Measurements from ENCODE around the gene LOXL3.
A peak's percentile ranks its signal among the peaks of the same experiment; 100 is the strongest.

Gene LOXL3

DNA sequence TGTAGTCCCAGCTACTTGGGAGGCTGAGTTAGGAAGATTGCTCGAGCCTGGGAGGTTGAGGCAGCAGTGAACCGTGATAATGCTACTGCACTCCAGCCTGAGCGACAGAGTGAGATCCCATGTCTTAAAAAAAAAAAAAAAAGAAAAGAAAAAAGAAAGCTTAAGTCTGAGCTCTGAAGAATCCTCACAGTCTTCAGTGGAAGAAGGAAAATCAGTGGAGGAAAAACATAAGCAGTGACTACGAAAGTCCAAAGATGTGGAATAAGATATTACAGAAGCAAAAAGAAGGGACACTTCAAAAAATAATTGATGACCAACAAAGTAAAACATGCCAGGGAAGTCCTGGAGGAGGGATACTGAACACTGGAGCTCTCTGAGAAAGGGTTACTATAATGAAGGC is 43.5 kb downstream of the LOXL3 start:
- Histone ChIP-seq H2AFZ (peak overlapping the region; percentile 8), H3K36me3 (ENCODE audit: control insufficient read depth, insufficient read depth, low read length) (no peaks in the 10 kb centered on the region), H3K27ac (no peak overlapping the region), H3K4me1 (peaks cover 17% of the 10 kb centered on the region), H3K4me3 (ENCODE audit: low read depth, low read length) (no peak overlapping the region), H3K79me2 (peaks cover 4% of the 10 kb centered on the region), H3K27me3 (ENCODE audit: control insufficient read depth, insufficient read depth, low read length) (no peaks in the 10 kb centered on the region), H3K9ac (no peak overlapping the region), H3K9me3 (ENCODE audit: control insufficient read depth, low read length) (no peaks in the 10 kb centered on the region), H3K4me2 (ENCODE audit: low read length) (no peak overlapping the region)
- no peak for TF ChIP-seq CTCF (IDR thresholded peaks at IDR 0.05)

- no peaks in the 10 kb centered on the region for H3K27me3 ChIP-seq (ENCODE audit: control insufficient read depth, insufficient read depth, low read length)
- peak overlapping the region; percentile 91 for H3K4me3 ChIP-seq (ENCODE audit: low read depth, low read length)
These were observed 45.7 kb downstream of the LOXL3 start for GRCh38 chr2:74507926-74508520.

GRCh38 chr2:74507145-74507925 is 46.4 kb downstream of the LOXL3 start, which contains the start of gene PCGF1:
Gene PCGF1, minus strand, starts transcription at chr2:74507695. Its CDS starts 27 bp downstream, at chr2:74507668.
- Histone ChIP-seq H3K27me3 (ENCODE audit: control insufficient read depth, insufficient read depth, low read length) (no peaks in the 10 kb centered on the region), H3K36me3 (ENCODE audit: control insufficient read depth, insufficient read depth, low read length) (no peaks in the 10 kb centered on the region), H3K27ac (peak within 1 kb of the TSS; percentile 98), H2AFZ (peak within 1 kb of the TSS; percentile 99), H3K4me3 (ENCODE audit: low read depth, low read length) (peak within 1 kb of the TSS; percentile 91), H3K9ac (peak within 1 kb of the TSS; percentile 70), H3K4me2 (ENCODE audit: low read length) (peak within 1 kb of the TSS; percentile 89), H3K79me2 (peaks cover 4% of the 10 kb centered on the region), H3K9me3 (ENCODE audit: control insufficient read depth, low read length) (no peaks in the 10 kb centered on the region), H3K4me1 (peaks cover 17% of the 10 kb centered on the region)
- peak; percentile 24 for TF ChIP-seq CTCF (IDR thresholded peaks at IDR 0.05)

More at GRCh38 chr2:74507926-74508520, 45.7 kb downstream of the LOXL3 start:
- no peak for TF ChIP-seq CTCF (IDR thresholded peaks at IDR 0.05)
- Histone ChIP-seq H2AFZ (peak overlapping the region; percentile 99), H3K9me3 (ENCODE audit: control insufficient read depth, low read length) (no peaks in the 10 kb centered on the region), H3K27ac (peak overlapping the region; percentile 98), H3K79me2 (peaks cover 4% of the 10 kb centered on the region), H3K4me1 (peaks cover 17% of the 10 kb centered on the region), H3K36me3 (ENCODE audit: control insufficient read depth, insufficient read depth, low read length) (no peaks in the 10 kb centered on the region), H3K4me2 (ENCODE audit: low read length) (peak overlapping the region; percentile 89), H3K9ac (no peak overlapping the region)

GRCh38 chr2:74505448-74506246 is 48.1 kb downstream of the LOXL3 start:
- Histone ChIP-seq H3K4me2 (ENCODE audit: low read length) (peak overlapping the region; percentile 11), H3K27ac (no peak overlapping the region), H3K9me3 (ENCODE audit: control insufficient read depth, low read length) (no peaks in the 10 kb centered on the region), H3K27me3 (ENCODE audit: control insufficient read depth, insufficient read depth, low read length) (no peaks in the 10 kb centered on the region), H3K4me3 (ENCODE audit: low read depth, low read length) (no peak overlapping the region), H3K9ac (no peak overlapping the region), H3K4me1 (peaks cover 17% of the 10 kb centered on the region), H3K36me3 (ENCODE audit: control insufficient read depth, insufficient read depth, low read length) (no peaks in the 10 kb centered on the region), H2AFZ (no peak overlapping the region), H3K79me2 (peaks cover 4% of the 10 kb centered on the region)
- no peak for TF ChIP-seq CTCF (IDR thresholded peaks at IDR 0.05)

Measured in parathyroid adenoma (tissue), 2 donors.